GM12875 (cell line): ENCODE data around the gene CD80.

Source experiments
- H3K4me3 ChIP-seq: one replicate; pipeline ENCODE4 v1.5.1; 2011; ENCODE audit warnings: low read depth, low read length, control low read depth
- CTCF ChIP-seq: IDR thresholded peaks from 2 replicates; pipeline ENCODE4 v1.5.1; 2011; ENCODE audit warnings: low read depth, mild to moderate bottlenecking, control low read depth, inconsistent platforms, low read length, moderate library complexity, borderline replicate concordance; ENCODE audit not compliant: insufficient read depth

The CD80 gene

GRCh38 chr3:119592861-119593260 lies 33.4 kb upstream of the CD80 start:
- H3K4me3 ChIP-seq = no peak overlapping the region

GRCh38 chr3:119590706-119591105 lies 31.3 kb upstream of the CD80 start:
- no peak for TF ChIP-seq CTCF
- H3K4me3 ChIP-seq = no peak overlapping the region

More at GRCh38 chr3:119592861-119593260, 33.4 kb upstream of the CD80 start:
- no peak for TF ChIP-seq CTCF

- no peak for TF ChIP-seq CTCF
- H3K4me3 ChIP-seq = no peak overlapping the region
These were observed 29.8 kb upstream of the CD80 start for GRCh38 chr3:119589102-119589773.

GRCh38 chr3:119588112-119588511 lies 28.7 kb upstream of the CD80 start:
- no peak for TF ChIP-seq CTCF
- H3K4me3 ChIP-seq = no peak overlapping the region

- no peak for TF ChIP-seq CTCF
- H3K4me3 ChIP-seq = no peak overlapping the region
These were observed 27.3 kb upstream of the CD80 start for GRCh38 chr3:119586733-119587172.

GRCh38 chr3:119585856-119586570 lies 26.6 kb upstream of the CD80 start:
- TF ChIP-seq CTCF = no peak
- no peak overlapping the region for H3K4me3 ChIP-seq

- no peak for TF ChIP-seq CTCF
- no peak overlapping the region for H3K4me3 ChIP-seq
These were observed 25.8 kb upstream of the CD80 start for GRCh38 chr3:119585208-119585607.
